Urinary bladder (tissue), 4 donors: Measurements from ENCODE around the gene CCDC6. TPM values are rescaled to one million over a fixed set of nuclear protein-coding genes. Genes with fewer than 3 reads are reported as not detected.
"Not testable (repeated sequence)": the region's sequence is repeated elsewhere in the genome, so short reads cannot be mapped to it uniquely, and the experiment has no call there.

ENCODE experiments used
- DNase-seq: peaks from one replicate; pipeline ENCODE4 v3.0.0-alpha.2; 2015; ENCODE audit errors: extremely low spot score
- H3K27ac ChIP-seq: one replicate; pipeline ENCODE4 v1.5.1; 2013; ENCODE audit warnings: low read depth, mild to moderate bottlenecking, moderate library complexity
- H3K36me3 ChIP-seq: one replicate; pipeline ENCODE4 v1.6.1; 2013; ENCODE audit warnings: mild to moderate bottlenecking, moderate library complexity; ENCODE audit not compliant: insufficient read depth
- H3K4me1 ChIP-seq: one replicate; pipeline ENCODE4 v1.6.1; 2013; ENCODE audit warnings: mild to moderate bottlenecking, moderate library complexity; ENCODE audit not compliant: insufficient read depth
- H3K4me3 ChIP-seq: one replicate; pipeline ENCODE4 v1.5.1; 2013; ENCODE audit warnings: low read depth, low read length
- WGBS: extraction: QIAGEN DNeasy Blood & Tissue Kit; methylation state at CpG from one replicate; pipeline ENCODE4 v1.1.7; 2013; 5-methylcytosine and 5-hydroxymethylcytosine counted together
- polyA plus RNA-seq: library from polyadenylated mRNA; stranded (reverse); fragments of 200-250 nt; gene quantifications from one replicate; pipeline ENCODE4 v1.2.3, GENCODE V29; 2013
- total RNA-seq: library from RNA; depleted of rRNA; stranded (reverse); fragments of >200 nt; gene quantifications from one replicate; pipeline ENCODE4 v1.2.3, GENCODE V29; 2014
- donor health status: healthy with polysubstance abuse.
- donor health status: healthy.

The CCDC6 gene
- total and polyA plus RNA-seq, 2 donors, result 22.8 to 58.2 TPM

- no peak for DNase-seq
- Histone ChIP-seq H3K27ac (no peak overlapping the region), H3K4me1 (peaks cover 4% of the 10 kb centered on the region), H3K36me3 (no peaks in the 10 kb centered on the region), H3K4me3 (no peak overlapping the region)
- WGBS, result 87% methylated on average over 10 of the region's 10 CpGs
Measured at GRCh38 chr10:59900048-59900727, 6.2 kb downstream of the CCDC6 start.

GRCh38 chr10:59898125-59898835 is 8.1 kb downstream of the CCDC6 start:
- Histone ChIP-seq H3K4me1 (no peaks in the 10 kb centered on the region), H3K4me3 (no peak overlapping the region), H3K36me3 (no peaks in the 10 kb centered on the region), H3K27ac (no peak overlapping the region)
- 64% methylated on average over 6 of the region's 6 CpGs for WGBS
- DNase-seq, result no peak

DNA sequence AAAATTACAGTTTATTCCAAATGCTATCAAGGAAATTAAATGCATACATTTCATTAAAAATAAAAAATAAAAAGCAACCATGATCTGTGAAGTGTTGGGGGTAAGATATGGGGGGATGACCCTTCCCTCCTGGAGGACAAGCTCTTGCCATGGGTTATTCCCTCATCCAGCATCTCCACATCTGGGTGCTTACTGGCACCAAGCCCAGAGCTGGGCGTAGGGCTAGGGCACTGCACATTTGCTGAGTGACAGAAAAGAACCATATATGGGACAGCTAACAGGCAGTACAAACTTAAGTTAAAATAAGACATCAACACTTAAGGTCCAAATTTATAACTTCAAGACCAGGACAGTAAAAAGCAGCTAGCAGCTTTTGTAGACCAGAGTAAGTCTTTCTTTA is 10.2 kb downstream of the CCDC6 start:
- DNase-seq, result no peak
- WGBS, result 54% methylated on average over 1 of the region's 1 CpG
- Histone ChIP-seq H3K27ac (no peak overlapping the region), H3K4me3 (no peak overlapping the region), H3K4me1 (peaks cover 4% of the 10 kb centered on the region), H3K36me3 (no peaks in the 10 kb centered on the region)

DNA sequence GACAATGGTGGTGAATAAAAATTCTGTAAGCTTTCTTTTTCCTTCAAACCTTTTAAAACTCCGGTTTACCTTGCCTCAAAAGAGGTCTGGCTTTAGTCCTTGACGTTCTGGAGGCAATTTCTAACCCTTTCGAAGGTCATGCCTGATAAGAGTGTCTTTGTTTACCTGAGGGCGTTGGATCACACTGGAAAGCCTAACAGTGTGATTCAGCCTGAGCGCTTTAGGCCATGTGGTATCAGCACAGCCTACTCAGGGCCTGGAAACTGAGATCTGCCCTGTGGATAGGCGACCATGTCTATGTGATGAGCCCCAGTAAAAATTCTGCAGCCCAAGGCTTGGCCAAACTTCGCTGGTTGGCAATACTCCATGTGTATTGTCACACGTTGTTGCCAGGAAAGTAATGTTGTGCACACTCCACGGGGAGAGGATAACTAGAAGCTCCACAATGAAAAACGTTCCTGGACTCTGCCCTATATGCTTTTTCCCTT is 10.7 kb downstream of the CCDC6 start:
- H3K4me3 ChIP-seq, result no peak overlapping the region
- H3K36me3 ChIP-seq, result no peaks in the 10 kb centered on the region
- WGBS, result 22% methylated on average over 10 of the region's 10 CpGs
- H3K27ac ChIP-seq, result no peak overlapping the region
- peaks cover 4% of the 10 kb centered on the region for H3K4me1 ChIP-seq
- DNase-seq, result no peak

DNA sequence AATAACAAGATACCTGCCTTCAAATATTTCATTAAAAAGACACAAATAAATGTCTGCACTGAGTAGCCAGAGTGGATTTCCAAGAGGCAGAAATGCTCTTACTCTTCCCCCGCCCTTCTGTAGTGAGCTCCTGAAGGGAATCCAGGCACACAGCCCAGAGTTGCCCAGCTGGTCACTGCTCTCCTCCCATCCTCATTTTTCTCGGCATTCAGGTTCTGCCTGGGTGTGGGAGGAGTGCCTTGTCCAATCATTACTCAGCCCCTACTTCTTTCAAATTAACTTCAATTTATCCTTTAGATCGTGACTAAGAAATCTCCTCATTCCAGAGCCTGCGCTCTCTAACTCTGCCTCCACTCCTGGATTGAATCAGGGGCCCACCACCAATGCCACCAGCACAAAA is 12.2 kb downstream of the CCDC6 start:
- 35% methylated on average over 4 of the region's 4 CpGs for whole genome bisulfite sequencing
- H3K27ac ChIP-seq, result no peak overlapping the region
- no peak overlapping the region for H3K4me3 ChIP-seq
- H3K36me3 ChIP-seq, result no peaks in the 10 kb centered on the region
- no peak for DNase-seq
- peaks cover 4% of the 10 kb centered on the region for H3K4me1 ChIP-seq

GRCh38 chr10:59892697-59893096 is 13.7 kb downstream of the CCDC6 start:
- WGBS, result 78% methylated on average over 3 of the region's 3 CpGs
- Histone ChIP-seq H3K4me3 (no peak overlapping the region), H3K36me3 (no peaks in the 10 kb centered on the region), H3K27ac (no peak overlapping the region), H3K4me1 (peaks cover 4% of the 10 kb centered on the region)
- DNase-seq, result no peak

- Histone ChIP-seq H3K4me1 (peaks cover 4% of the 10 kb centered on the region), H3K27ac (no peak overlapping the region), H3K4me3 (no peak overlapping the region), H3K36me3 (no peaks in the 10 kb centered on the region)
- no peak for DNase-seq
- 89% methylated on average over 4 of the region's 4 CpGs for WGBS
Measured at GRCh38 chr10:59891936-59892335, 14.4 kb downstream of the CCDC6 start.

DNA sequence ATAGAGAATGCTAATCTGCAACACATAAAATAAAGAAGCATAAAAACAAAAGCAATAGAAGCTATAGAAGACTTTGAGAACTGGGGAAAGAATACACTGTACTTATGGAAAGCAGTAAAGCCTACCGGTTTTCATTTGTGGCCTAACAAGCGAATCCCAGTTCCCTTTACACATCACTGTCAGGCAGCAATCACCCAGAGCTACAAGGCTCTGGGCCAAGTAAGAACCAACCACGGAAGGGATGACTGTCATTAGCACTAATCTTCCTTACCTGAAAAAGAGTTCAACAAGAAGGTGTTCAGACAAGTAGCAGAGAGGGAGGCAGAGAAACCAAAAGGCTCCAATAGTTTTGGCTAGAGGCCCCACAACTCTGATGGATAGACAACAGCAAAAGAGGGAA is 15.0 kb downstream of the CCDC6 start:
- no peak for DNase-seq
- H3K4me3 ChIP-seq, result no peak overlapping the region
- no peak overlapping the region for H3K27ac ChIP-seq
- peaks cover 4% of the 10 kb centered on the region for H3K4me1 ChIP-seq
- H3K36me3 ChIP-seq, result no peaks in the 10 kb centered on the region
- 70% methylated on average over 3 of the region's 3 CpGs for WGBS

- WGBS, result 74% methylated on average over 4 of the region's 4 CpGs
- Histone ChIP-seq H3K4me1 (peaks cover 4% of the 10 kb centered on the region), H3K27ac (no peak overlapping the region)
Measured at GRCh38 chr10:59888781-59889435, 17.4 kb downstream of the CCDC6 start.

GRCh38 chr10:59887972-59888640 is 18.2 kb downstream of the CCDC6 start:
- no peak for DNase-seq
- no peak overlapping the region for H3K27ac ChIP-seq
- H3K4me3 ChIP-seq, result no peak overlapping the region
- no peaks in the 10 kb centered on the region for H3K36me3 ChIP-seq
- 85% methylated on average over 6 of the region's 6 CpGs for WGBS
- peaks cover 5% of the 10 kb centered on the region for H3K4me1 ChIP-seq

More at GRCh38 chr10:59888781-59889435, 17.4 kb downstream of the CCDC6 start:
- no peaks in the 10 kb centered on the region for H3K36me3 ChIP-seq
- DNase-seq, result no peak
- no peak overlapping the region for H3K4me3 ChIP-seq

DNA sequence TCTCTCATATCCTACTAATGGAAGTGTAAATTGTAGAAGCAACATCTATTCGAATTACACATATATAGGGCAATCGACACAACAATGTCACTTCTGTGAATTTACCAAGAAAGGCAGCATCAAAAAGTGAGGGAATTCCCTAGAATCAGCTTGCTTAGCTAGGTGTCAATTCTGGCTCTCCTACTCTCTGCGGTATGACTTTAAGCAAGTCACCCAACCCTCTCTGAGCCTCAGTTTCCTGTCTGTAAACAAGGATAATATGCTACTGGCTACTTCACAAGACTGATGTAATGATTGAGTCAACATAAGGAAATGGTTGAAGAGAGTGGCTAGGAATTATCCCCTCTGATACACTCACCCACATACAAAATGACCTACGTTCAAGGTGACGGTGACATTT is 19.4 kb downstream of the CCDC6 start:
- no peaks in the 10 kb centered on the region for H3K36me3 ChIP-seq
- H3K27ac ChIP-seq, result no peak overlapping the region
- no peak overlapping the region for H3K4me3 ChIP-seq
- no peak for DNase-seq
- H3K4me1 ChIP-seq, result peaks cover 5% of the 10 kb centered on the region
- 80% methylated on average over 5 of the region's 5 CpGs for WGBS

DNA sequence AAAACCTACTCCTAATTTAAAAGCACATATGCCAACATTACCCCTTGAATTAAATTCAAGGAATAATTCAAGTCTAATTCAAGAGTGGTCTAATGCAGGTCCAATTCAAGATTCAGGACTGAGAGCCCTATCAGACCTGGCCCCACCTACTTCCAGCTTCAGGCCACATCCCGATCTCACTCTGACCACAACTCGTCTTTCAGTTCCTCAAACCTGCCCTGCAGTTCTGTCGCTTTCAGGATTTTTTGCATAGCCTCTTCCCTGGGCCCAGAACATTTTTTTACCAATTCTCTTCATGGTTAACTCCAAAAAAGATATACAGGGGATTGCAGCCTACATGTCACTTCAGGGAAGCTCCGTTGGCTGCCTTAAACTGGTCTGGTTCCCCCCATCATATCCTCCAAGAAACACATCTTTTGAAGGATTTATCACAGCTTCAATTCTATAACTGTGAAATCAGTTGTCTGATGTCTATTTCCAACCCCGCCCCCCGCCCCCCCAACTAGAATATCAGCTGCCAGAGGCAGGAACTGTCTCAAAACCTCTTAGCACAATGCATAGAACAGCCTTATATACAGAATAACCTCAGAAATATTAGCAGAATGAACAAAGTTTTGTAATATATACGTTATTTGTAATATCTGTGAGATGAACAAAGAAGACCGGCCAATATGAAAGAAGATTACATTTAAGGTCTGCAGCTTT is 20.8 kb downstream of the CCDC6 start:
- no peak for DNase-seq
- peaks cover 2% of the 10 kb centered on the region for H3K4me1 ChIP-seq
- no peaks in the 10 kb centered on the region for H3K36me3 ChIP-seq
- 56% methylated on average over 8 of the region's 8 CpGs for WGBS
- no peak overlapping the region for H3K4me3 ChIP-seq
- H3K27ac ChIP-seq, result no peak overlapping the region

DNA sequence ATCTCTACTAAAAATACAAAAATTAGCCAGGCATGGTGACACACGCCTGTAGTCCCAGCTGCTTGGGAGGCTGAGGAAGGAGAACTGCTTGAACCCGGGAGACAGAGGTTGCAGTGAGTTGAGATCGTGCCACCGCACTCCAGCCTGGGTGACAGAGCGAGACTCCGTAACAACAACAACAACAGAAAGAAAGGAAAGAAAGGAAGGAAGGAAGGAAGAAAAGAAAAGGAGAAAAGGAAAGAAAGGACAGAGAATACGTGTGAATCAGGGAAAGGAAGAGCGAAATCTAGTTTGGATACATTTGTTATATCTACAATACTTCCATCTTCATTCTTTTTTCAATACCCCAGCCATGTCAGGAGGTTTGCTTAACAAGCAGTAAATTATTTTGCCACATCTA is 21.5 kb downstream of the CCDC6 start:
- not testable (repeated sequence) for H3K4me1 ChIP-seq, H3K27ac ChIP-seq, H3K36me3 ChIP-seq, DNase-seq, H3K4me3 ChIP-seq
- WGBS, result 97% methylated on average over 8 of the region's 8 CpGs
